ENCODE data around the gene DBP.
A peak's percentile ranks its signal among the peaks of the same experiment; 100 is the strongest.

Gene DBP

DNA sequence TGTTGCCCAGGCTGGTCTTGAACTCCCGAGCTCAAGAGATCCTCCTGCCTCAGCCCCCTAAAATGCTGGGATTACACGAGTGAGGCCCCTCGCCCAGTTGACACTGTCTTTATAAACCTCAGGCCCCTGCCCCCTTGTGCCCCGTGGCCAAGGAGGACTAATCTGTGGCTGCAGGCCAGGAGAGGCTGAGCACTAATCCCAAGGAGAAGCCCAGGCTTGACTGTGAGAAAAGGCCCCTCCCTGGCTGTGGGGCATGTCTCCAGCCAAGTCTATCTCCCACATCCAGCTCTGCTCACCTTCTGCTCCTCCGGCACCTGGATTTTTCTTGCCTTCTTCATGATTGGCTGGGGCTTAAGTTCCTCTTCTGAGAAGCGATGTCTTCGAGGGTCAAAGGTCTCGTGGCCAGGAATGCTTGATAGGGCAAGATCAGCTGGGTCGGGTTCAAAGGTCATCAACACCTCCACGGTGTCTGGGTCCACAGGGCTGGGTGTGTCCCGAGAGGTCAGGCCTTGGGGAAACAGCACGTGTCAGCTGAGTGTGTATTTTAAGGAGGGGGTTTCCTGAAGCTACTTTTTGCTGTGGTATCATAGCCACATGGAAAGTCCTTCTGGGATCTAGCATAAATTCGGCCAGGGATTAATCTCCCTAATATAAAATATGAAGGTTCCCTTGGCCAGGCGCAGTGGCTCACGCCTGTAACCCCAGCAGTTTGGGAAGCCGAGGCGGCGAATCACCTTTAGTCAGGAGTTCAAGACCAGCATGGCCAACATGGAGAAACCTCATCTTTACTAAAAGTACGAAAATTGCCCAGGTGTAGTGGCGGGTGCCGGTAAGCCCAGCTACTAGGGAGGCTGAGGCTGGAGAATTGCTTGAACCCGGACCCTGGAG lies 3.8 kb downstream of the DBP start:
- H3K27ac ChIP-seq, result peak overlapping the region; percentile 100
- TF ChIP-seq ZFX (IDR thresholded peaks at IDR 0.05; ENCODE audit: borderline replicate concordance), result no peak
- TF ChIP-seq, protein P1, sequence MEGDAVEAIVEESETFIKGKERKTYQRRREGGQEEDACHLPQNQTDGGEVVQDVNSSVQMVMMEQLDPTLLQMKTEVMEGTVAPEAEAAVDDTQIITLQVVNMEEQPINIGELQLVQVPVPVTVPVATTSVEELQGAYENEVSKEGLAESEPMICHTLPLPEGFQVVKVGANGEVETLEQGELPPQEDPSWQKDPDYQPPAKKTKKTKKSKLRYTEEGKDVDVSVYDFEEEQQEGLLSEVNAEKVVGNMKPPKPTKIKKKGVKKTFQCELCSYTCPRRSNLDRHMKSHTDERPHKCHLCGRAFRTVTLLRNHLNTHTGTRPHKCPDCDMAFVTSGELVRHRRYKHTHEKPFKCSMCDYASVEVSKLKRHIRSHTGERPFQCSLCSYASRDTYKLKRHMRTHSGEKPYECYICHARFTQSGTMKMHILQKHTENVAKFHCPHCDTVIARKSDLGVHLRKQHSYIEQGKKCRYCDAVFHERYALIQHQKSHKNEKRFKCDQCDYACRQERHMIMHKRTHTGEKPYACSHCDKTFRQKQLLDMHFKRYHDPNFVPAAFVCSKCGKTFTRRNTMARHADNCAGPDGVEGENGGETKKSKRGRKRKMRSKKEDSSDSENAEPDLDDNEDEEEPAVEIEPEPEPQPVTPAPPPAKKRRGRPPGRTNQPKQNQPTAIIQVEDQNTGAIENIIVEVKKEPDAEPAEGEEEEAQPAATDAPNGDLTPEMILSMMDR (IDR thresholded peaks at IDR 0.05), result no peak

DNA sequence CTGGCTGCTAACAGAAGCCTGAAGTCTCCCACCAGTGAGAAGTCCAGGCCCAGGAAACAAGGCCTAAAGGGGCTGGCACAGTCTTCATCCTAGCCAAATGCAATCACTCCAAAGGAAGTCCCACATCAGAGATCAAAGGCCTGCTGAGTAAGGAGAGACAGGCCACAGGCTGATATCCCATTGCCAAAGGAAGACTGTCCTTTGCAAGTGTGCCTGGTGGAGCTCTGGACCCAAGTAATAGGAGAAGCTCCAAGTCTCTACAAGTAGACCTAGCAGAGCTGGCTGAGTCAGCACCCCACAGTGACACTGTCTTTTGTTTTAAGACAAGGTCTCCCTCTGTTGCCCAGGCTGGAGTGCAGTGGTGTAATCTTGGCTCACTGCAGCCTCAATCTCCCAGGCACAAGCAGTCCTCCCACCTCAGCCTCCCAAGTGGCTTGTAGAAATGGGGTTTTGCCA lies 4.5 kb downstream of the DBP start:
- no peak for TF ChIP-seq ZFX (IDR thresholded peaks at IDR 0.05; ENCODE audit: borderline replicate concordance)
- TF ChIP-seq, protein P1 (IDR thresholded peaks at IDR 0.05), result no peak
- peak overlapping the region; percentile 100 for H3K27ac ChIP-seq

DNA sequence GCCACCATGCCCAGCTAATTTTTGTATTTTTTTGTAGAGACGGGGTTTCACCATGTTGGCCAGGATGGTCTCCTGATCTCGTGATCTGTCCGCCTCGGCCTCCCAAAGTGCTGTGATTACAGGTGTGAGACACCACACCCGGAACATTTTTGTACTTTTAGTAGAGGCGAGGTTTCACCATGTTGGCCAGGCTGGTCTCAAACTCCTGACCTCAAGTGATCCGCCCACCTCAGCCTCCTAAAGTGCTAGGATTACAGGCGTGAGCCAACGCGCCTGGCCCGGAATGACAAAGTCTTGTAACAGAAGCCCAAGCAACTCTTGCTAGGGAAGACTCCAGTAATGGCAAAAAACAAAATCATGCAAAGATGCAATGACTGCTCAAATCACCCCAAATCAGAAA lies 4.9 kb downstream of the DBP start:
- peak overlapping the region; percentile 100 for H3K27ac ChIP-seq

DNA sequence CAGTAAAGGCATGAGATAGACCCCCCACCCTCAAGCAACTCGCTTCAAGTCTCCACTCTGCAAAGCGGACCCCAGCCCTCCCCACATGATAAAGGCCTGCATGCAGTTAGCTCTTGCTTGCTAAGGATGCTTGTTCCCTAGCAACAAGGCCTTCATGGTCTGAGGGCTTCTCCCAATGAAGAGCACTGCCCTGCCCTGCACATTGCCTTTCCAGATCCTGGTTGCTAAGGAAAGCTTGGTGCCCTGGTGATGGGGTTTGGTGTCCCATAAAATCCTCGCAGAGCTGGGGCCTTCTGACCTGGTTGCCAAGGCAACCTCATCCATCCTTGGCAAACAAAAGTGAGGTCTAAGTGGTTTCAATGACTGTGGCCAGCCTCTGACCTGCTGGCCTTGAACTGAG lies 6.0 kb downstream of the DBP start:
- peak overlapping the region; percentile 100 for H3K27ac ChIP-seq
- TF ChIP-seq, protein P1 (IDR thresholded peaks at IDR 0.05), result no peak
- TF ChIP-seq ZFX (IDR thresholded peaks at IDR 0.05; ENCODE audit: borderline replicate concordance), result no peak

DNA sequence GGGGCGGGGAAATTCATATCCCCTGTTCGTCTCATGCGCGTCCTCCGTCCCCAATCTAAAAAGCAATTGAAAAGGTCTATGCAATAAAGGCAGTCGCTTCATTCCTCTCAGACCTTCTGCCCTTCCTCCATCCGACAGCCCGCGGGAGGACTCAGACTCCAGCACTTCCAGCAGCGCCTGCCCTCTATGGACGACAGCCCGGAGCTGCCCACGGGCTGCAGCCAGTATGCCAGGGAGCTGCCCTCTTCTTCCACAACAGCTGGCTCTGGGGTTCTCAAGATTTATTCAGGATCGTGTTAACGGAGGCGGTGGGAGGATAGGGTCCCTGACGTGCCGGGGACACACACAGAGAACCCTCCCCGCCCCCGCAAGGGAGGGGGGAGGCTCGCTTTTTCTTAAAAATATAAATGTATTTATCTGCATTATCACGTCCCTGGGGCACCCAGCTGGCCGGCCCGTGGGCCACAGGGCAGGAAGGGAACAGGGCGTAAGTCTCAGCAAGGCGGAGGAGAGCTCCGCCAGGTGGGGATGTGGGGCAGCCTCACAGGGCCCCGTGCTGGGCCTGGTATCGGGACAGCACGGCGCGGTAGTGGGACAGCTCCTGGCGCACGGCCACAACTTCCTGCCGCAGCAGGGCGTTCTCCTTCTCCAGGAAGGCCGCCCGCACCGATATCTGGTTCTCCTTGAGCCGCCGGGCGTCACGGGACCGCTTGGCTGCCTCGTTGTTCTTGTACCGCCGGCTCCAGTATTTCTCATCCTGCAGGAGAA lies 6.7 kb downstream of the DBP start:
- no peak for TF ChIP-seq ZFX (IDR thresholded peaks at IDR 0.05; ENCODE audit: borderline replicate concordance)
- TF ChIP-seq, protein P1 (IDR thresholded peaks at IDR 0.05), result peak; percentile 70
- peak overlapping the region; percentile 100 for H3K27ac ChIP-seq

DNA sequence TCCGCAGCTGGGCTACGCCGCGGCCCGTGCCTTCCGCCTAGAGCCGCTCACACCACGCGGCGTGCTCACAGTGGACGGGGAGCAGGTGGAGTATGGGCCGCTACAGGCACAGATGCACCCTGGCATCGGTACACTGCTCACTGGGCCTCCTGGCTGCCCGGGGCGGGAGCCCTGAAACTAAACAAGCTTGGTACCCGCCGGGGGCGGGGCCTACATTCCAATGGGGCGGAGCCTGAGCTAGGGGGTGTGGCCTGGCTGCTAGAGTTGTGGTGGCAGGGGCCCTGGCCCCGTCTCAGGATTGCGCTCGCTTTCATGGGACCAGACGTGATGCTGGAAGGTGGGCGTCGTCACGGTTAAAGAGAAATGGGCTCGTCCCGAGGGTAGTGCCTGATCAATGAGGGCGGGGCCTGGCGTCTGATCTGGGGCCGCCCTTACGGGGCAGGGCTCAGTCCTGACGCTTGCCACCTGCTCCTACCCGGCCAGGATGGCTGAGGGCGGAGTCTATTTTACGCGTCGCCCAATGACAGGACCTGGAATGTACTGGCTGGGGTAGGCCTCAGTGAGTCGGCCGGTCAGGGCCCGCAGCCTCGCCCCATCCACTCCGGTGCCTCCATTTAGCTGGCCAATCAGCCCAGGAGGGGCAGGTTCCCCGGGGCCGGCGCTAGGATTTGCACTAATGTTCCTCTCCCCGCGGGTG lies 7.4 kb downstream of the DBP start:
- TF ChIP-seq, protein P1 (IDR thresholded peaks at IDR 0.05), result no peak
- TF ChIP-seq ZFX (IDR thresholded peaks at IDR 0.05; ENCODE audit: borderline replicate concordance), result no peak
- peak overlapping the region; percentile 100 for H3K27ac ChIP-seq

DNA sequence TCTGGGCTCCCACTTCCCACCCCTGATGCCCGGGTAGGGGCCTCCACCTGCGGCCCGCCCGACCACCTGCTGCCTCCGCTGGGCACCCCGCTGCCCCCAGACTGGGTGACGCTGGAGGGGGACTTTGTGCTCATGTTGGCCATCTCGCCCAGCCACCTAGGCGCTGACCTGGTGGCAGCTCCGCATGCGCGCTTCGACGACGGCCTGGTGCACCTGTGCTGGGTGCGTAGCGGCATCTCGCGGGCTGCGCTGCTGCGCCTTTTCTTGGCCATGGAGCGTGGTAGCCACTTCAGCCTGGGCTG lies 7.9 kb downstream of the DBP start:
- no peak for TF ChIP-seq ZFX (IDR thresholded peaks at IDR 0.05; ENCODE audit: borderline replicate concordance)
- TF ChIP-seq, protein P1 (IDR thresholded peaks at IDR 0.05), result peak; percentile 27; the same call in 1 of the 2 replicates
- H3K27ac ChIP-seq, result peak overlapping the region; percentile 100
